HG02588 (cell line): ENCODE data around the gene DDAH1.
A peak's percentile ranks its signal among the peaks of the same experiment; 100 is the strongest.

Experiments used
- ATAC-seq: cut with Tn5 transposase; IDR thresholded peaks from one replicate; pipeline ENCODE4 v1.9.1; 2021; ENCODE audit warnings: mild to moderate bottlenecking, moderate library complexity; ENCODE audit not compliant: unreplicated experiment

DDAH1 gene

GRCh38 chr1:85313888-85314696, 150.9 kb downstream of the DDAH1 start:
- no peak for ATAC-seq

GRCh38 chr1:85311818-85312217, 153.1 kb downstream of the DDAH1 start:
- no peak for ATAC-seq

GRCh38 chr1:85308833-85309350, 156.1 kb downstream of the DDAH1 start:
- ATAC-seq, result no peak

DNA sequence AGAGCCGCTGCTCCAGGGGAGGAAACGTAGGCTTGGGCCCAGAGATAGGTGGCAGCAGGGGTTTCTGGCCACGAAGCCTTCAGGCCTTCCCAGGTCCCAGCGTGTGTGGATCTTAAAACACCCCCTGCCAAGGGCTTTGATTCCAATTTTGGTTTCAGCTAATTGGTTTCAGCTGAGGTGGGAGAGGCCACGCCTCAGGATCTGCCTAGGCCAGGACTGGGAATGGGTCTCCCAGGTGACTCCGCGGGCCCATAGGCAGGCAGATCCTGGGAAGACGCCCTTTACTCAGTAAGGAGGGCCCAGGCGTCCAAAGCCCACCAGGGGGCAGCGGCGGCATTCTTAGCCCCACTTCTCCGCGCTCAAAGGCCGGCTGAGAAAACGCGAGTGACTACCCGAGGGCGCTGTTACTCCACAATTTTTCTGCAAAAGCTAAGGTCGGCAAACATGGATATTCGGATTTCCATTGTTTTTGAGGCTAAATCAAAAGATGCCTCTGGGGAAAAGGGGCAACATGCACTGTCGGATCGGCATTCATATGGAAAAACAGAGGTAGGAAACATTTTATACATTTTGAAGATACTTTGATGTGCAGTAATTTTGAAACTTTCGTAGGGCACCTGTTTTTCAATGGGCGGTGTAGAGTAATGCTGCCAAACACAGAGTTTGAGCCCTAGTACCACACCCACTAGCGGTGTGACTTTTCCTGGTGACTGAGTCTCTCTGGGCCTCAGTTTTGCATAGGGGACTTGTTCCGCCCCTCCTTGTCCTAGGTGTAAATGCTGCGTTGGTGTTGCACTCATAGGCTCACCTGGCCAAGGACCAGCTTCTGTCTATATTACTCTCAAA, 156.7 kb downstream of the DDAH1 start:
- ATAC-seq, result peak; percentile 87

GRCh38 chr1:85306236-85306635, 158.7 kb downstream of the DDAH1 start:
- no peak for ATAC-seq

GRCh38 chr1:85303440-85304162, 161.4 kb downstream of the DDAH1 start:
- ATAC-seq, result no peak

GRCh38 chr1:85300140-85300539, 164.8 kb downstream of the DDAH1 start:
- no peak for ATAC-seq

DNA sequence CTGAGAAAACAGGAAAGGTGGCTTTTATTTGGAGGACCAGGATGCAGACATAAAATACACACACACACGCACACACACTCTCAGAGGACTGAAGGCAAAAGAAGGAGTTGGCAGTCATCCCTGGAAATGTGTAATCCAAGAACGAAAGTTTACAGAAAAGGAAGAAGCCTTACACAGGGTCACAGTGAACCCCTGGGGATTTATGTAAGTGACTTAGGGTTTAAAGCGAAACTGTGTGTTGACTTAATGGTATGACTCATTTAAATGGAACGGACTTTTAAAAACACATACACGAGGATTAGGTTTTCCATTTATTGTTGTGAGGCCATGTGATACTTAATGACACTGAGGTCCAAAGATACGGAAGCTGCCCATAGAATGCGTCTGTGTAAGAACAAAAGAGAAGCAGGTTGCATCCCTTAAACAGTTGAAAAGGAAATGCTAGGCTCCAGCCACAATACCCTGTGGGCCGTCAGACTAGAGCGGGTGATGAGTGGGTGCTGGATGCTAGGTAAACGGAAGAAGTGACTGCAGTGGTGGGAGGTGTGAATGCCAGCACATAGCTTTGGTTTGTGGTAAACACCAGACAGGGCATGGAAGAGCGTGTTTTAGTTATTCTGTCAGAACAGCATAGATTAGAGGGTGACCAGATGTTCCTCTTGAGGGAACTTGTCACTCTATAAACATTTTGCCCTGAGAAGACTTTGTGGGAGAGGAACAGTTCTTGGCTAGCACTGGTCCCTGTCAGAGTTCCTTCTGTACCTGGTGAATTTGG, 166.9 kb downstream of the DDAH1 start:
- peak; percentile 96 for ATAC-seq

DNA sequence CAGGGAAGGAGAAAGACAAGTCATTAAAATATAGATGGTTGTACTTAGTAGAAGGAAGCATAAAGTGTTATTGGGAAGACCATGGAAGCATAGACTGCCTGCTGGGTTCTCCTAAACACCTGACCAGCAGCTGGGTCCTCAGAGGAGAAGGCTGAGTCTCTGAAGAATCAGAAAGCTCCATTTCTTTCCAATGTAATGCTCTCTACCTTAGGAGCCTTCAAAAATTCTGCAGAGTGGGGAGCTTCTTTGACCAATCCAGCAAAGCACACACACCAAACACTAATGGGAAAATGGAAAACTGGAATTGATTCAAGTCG, 167.5 kb downstream of the DDAH1 start:
- no peak for ATAC-seq

DNA sequence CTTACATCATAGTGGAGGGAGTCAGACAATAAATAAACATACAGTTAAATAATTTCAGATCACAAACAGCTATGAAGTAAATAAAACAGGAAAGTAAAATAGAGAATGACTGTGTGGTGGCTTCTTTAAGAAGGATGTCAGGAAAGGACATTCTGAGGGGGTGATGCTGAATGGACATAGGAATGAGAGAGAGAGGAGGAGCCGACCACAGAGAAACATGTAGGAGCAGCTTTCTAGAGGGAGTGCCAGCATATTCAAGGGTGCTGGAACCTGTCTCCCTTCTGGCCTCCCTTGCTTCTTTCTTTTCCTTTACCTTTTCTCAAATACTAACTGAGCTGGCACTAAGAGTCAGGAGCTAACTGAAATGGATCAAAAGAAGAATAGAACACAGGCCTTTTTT, 168.0 kb downstream of the DDAH1 start:
- ATAC-seq, result no peak

GRCh38 chr1:85295654-85296053, 169.3 kb downstream of the DDAH1 start:
- no peak for ATAC-seq

GRCh38 chr1:85295006-85295431, 169.9 kb downstream of the DDAH1 start:
- no peak for ATAC-seq

DNA sequence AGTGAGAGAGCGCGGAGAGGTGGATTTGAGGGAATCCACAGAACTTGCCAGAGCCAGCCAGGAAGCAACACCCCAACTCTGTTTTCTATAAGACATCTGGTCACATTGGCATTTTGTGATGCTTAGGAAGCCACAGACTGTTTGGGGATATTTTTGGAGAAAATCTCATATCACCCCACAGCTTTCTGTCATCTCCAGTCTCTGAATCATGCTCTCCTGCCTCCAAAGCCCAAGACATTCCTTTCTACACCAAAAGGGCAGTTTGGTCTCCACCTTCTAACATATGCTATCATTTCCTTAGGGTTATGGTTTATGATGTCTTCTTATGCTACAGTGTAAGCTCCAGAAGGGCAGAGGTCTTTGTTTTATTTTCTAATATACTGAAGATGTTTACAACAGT, 174.1 kb downstream of the DDAH1 start:
- no peak for ATAC-seq

- ATAC-seq, result peak; percentile 59
Measured at GRCh38 chr1:85289848-85290335, 175.1 kb downstream of the DDAH1 start.

- no peak for ATAC-seq
Measured at GRCh38 chr1:85289207-85289847, 175.6 kb downstream of the DDAH1 start.

DNA sequence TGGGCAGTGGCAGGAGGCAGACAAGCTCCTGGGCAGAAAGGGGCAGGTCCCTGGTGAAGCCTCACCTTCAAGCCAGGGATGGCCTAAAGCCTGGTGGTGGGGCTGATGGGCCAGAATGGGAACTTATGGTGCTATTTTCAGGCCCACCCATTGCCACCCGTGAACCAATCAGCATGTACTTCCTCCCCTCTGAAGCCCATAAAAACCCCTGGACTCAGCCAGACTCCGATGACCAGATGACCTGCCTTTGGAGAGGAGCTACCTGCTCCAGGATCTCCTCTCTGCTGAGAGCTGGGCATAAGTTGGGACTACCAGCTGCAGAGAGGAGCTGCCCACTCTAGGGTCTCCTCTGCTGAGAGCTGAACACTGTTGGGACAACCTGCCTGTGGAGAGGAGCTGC, 180.8 kb downstream of the DDAH1 start:
- ATAC-seq, result no peak

DNA sequence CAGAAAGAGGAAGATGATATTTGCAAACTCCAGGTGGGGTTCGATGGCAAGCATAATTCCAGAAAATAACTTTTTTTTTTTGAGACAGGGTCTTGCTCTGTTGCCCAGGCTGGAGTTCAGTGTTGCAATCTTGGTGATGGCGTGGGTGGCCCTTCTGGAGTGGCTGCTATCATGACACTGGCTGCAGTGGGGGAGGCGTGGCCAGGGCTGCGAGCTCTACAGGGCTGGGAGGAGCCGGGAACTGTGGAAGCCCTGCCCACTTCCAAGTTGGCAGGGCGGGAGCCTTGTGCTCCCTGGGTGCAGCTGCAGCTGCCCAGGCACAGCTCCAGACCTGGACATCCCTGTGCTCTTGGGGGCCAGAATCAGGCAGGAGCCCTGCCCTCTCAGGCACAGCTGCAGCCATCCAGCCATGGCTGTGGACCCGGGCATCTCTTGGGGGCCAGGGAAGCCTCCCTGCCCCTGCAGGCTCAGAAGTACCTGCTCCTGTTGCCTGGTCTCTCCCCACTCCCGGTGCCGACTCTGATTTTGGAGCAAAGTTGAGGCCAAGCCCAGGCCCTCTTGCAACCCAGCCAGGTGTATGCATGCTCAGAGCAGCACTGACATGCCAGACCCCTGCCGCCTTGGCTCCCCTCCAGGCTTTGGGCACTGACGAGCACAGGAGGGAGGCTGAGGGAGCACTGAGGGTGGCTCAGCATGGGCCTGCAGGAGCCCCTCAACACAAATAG, 181.3 kb downstream of the DDAH1 start:
- no peak for ATAC-seq

- no peak for ATAC-seq
Measured at GRCh38 chr1:85282424-85282823, 182.5 kb downstream of the DDAH1 start.

- no peak for ATAC-seq
Measured at GRCh38 chr1:85280636-85281035, 184.3 kb downstream of the DDAH1 start.
